SKM-1 (cell line): ENCODE data around the gene EIF2B5.
"Not testable (repeated sequence)": the region's sequence is repeated elsewhere in the genome, so short reads cannot be mapped to it uniquely, and the experiment has no call there.

Experiments used
- DNase-seq: peaks from one replicate; lab custom pipeline; 2025; ENCODE audit not compliant: unreplicated experiment; lab: John Stamatoyannopoulos, UW

EIF2B5 gene

DNA sequence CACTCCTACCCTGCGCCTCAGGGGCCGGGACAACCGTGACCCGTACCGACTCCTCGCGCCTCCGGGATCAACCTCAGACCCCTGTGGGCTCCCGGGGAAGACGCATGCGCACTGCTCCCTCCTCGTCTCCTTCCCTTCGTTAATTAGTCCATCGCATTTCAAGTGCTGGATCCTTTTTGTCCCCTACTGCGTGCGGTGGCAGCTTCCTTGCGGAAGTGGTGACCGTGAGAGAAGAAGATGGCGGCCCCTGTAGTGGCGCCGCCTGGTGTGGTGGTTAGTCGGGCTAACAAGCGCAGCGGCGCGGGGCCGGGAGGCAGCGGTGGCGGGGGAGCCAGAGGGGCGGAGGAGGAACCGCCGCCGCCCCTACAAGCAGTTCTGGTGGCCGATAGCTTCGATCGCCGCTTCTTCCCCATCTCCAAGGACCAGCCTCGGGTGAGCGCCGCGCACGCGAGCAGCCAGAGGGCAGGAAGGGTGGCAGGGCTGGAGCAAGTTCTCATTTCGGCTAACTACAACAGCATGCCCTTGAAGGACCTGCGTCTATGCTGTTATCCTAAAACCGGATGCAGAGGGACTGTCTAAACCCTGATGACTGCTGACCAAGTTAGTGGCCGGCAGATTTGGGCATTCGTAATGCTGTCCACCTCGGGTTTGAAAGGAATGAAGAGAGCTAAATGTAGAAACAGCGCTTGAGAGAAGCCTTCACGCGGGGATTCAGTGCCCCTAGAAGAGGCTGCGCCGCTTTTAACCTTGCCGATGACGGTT lies at the start of gene EIF2B5:
TSS of gene EIF2B5 (plus strand) at position 210 of the 762 bp plus-strand sequence. CDS start at position 238, 28 bp downstream.
- peak; percentile 87 for DNase-seq

DNA sequence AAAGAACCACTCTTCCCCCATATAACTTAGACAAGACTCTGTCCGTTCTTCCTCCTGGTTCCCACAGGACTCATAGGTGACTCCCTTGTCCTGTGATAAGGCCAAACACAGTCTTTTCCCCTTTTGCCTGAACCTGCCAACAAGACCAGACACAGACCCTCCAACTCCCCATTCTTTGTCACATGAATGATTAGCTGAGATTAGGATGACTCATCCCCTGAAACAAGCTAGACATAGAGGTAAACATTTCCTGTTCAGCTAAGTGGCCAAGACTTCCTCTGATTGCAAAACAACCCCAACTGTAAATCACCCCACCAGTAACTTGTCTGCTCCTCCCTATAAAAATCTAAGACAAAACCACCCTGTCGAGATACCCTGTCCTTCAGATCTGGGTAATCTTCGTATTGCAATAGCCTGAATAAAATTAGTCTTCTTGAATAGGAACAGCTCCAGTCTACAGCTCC lies 49.7 kb upstream of the EIF2B5 start:
- no peak for DNase-seq

DNA sequence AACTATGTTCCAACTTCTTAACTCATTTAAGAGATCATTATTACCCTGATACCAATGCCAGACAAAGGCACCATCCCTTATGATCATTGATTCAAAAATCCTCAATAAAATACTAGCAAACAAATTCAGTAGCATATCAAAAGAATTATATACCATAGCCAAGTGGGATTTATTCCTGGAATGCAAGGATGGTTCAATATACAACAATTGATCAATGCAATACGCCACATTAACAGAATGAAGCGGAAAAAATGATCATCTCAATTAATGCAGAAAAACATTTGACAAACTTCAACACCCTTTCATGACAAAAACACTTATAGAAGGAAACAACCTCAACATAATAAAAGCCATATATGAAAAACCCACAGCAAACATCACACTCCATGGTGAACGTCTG lies 43.0 kb upstream of the EIF2B5 start:
- no peak for DNase-seq

DNA sequence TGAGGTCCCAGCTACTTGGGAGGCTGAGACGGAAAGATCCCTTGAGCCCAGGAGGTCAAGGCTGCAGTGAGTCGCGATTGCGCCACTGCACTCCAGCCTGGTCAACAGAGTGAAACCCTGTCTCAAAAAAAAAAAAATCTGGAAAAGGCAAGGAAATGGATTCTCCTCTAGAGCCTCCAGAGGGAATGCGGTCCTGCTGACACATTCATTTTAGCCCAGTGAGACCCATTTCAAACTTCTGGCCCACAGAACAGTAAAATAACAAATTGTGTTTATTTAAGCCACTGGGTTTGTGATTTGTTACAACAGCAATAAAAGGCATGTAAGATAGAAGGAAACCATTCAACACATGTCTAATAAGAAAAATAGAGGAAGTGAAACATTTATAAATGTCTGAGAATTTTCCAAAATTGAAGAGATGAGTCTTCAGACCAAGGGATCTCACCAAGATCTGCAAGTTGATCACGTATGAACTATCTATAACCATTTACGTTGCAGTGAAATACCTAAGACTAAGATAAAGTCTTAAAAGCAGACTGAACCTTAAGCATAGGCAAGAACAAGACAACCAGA lies 38.3 kb upstream of the EIF2B5 start, which contains the start of gene HTR3E:
TSS of gene HTR3E (plus strand) at position 254 of the 573 bp plus-strand sequence. CDS start 466 bp downstream, outside the sequence.
- no peak for DNase-seq

DNA sequence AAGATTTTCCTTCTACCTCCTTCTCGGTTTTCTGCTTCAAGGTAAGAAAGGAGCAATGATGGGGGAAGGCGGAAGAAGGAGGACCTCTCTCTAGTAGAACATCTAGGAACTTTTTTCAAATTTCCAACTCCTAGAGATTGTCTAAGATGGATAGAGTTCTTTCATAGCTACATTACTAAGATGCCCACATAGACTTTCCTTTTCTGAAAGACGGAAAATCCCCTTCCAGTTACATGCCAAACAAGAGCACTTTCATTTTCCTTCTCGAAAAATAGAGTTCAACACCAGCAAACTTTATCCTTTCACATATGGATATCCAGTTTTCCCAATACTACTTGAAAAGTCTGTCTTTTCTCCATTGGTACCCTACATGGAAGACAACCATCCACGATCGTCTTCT lies 37.6 kb upstream of the EIF2B5 start:
- no peak for DNase-seq

DNA sequence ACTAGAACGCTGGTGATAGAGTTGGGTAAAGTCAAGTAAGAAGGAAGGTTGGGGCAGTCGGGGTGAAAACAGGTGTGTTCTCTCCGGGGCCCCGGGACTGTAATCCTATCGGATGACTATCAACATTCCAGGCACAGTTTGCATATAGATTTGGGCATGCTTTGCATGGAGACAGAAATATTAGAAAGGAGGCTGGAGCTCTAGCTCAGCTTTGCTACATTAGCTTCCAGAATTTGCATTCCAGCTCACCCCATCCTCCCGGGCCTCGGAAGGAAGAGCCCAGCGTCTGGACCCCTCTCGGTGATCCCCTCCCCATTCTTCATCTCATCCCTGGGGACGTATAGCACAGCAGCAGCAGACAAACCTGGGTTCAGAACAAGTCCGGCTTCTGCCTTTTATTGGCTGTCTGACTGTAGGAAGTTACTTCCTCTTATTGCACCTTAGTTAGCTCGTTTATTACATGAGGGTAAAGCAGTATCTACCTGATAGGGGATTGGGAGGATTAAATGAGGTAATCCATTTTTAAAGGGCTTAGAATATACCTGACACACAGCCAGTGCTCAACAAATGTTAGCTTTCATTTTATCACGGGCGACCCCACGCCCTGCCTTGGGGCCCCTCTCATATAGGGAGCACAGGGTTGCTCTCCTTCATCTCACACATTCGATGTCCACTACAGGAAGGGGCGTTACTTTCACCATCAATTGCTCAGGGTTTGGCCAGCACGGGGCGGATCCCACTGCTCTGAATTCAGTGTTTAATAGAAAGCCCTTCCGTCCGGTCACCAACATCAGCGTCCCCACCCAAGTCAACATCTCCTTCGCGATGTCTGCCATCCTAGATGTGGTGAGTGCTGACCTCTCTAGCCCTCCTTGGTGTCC lies 35.1 kb upstream of the EIF2B5 start:
- no peak for DNase-seq

DNA sequence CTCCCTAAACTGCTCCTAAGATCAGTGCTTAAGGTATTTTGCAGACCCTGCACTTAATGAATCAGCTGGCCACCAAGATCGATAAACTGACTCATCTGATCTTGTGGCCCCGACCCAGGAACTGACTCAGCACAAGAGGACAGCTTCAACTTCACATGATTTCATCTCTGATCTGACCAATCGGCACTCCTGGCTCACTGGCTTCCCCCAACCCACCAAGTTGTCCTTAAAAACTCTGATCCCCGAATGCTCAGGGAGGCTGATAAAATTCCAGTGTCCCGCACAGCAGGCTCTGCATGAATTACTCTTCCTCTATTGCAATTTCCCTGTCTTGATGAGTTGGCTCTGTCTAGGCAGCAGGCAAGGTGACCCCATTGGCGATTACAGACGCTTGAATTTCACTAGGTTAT lies 24.8 kb upstream of the EIF2B5 start:
- no peak for DNase-seq

DNA sequence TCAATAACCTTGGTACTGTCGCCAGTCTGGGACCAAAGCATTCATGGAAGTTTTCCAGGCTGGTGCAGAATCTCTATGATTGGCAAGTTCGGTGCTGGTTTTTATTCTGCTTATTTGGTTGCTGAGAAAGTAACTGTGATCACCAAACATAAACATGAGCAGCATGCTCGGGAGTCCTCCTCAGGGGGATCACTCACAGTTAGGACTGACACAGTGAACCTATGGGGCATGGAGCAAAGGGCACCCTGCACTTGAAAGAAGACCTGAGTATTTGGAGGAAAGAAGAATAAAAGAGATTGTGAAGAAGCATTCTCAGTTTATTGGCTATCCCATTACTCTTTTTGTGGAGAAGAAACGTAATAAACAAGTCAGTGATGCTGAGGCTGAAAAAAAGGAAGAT lies 19.1 kb upstream of the EIF2B5 start:
- no peak for DNase-seq

DNA sequence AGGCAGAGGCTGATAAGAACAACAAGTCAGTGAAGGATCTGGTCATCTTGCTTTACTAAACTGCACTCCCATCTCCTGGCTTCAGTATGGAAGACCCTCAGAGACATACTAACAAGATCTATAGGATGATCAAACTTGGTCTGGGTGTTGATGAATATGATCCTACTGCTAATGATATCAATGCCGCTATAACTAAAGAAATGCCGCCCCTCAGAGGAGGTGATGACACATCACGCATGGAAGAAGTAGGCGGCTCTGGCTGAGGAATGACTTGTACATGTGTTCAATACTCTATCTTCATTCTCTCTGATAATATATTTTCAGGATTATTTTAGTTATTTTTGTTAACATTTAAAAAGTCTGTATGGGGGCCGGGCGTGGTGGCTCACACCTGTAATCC lies 17.5 kb upstream of the EIF2B5 start:
- DNase-seq = no peak

DNA sequence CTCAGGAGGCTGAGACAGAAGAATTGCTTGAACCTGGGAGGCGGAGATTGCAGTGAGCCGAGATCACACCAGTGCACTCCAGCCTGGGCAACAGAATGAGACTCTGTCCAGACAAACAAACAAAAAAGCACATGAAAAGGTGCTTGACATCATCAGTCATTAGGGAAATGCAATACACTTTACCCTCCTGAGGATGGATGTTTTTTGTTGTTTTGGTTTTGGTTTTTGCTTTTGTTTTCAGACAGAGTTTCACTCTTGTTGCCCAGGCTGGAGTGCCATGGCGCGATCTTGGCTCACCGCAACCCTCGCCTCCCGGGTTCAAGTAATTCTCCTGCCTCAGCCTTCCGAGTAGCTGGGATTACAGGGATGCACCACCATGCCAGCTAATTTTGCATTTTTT lies 14.1 kb upstream of the EIF2B5 start:
- DNase-seq = not testable (repeated sequence)

DNA sequence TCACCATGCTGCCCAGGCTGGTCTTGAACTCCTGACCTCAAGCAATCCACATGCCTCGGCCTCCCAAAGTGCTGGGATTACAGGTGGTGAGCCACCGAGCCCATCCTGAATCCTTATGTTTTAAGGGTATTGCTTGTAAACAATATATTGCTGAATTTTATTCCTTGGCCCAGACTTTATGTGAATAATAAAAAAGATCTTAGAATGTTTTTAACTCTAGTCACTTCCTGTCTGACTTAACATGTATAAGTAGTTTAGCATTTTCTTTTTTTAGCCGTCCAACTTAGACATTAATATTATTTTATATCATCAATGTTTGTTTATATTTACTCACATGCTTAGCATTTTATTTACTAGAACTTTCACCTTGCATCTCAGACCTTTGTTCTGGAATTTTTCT lies 9.2 kb upstream of the EIF2B5 start:
- DNase-seq = no peak

DNA sequence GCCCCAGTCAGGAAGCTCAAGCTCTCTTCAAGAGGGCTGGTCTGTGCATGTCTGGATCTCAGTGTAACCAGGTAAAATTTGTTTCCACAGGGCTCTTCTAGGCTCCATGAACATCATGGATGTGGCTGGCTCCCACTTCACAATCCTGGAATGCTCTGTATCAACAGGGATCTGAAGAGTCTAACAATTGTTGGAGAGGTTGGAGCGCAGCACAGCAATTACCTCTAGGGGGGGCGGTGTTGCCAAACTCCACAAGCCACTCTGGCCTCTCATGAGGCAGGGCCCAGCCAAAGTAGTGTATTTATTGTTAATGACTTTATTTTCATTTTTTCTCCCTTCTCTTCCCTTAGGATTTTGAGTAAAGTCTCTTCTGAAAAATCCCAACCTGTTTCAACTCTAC lies 6.1 kb upstream of the EIF2B5 start:
- no peak for DNase-seq

DNA sequence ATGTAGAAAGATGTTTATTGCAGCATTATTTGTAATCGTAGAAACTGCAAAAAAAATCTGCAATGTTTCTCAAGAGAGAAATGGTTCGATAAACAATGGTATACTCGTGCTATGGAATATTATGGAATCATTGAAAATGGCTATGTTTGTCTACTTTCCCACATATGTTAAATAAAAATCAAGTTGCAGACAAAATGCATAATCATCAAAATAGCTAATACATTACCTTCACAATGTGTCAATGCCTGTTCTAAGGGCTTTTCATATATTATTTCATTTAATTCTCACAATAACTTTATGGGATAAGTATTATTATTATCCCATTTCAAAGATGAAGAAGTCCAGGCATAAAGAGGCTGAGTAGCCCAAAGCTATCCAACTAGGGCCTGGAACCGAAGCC lies 2.2 kb upstream of the EIF2B5 start:
- no peak for DNase-seq

DNA sequence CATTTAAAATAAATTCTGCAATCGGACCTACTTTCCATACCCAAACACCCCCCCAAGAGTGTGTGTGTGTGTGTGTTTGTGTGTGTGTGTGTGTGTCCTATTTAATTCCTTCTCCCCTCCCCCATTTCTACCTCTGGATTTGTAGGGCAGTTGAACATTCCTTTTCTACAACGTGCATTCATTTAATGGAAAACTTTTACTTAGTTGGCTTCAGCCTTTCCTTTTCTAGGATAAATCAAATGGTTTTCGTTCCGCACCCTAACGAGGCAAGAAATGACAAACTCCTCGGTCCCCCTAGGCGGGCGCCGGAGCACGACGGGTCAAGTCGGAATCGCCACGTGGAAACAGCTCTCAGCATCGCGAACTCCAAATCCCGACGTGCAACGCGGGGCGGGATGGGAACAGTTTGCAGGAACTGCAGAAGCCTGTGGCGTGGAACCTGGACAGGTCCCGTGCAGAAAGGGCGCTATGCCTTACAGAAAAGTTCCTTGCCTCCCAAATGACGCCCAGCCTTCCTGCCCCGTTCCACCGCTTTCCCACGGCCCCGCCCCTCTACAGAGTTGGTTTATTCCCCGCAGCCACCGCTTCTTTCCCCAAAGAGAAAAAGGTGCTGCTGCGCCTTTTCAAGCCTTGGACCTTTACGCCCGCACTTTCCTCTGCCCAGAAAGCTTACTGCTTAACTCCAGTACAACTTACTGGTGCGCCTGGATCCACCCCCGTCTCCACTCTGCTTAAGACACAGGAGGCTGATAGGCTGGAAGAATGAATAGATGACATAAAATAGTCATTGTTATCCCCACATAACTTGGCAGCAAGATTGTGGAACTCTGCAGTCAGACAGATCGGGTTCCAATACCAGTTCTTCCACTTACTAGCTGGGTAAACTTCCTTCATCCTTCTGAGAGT lies 1.1 kb upstream of the EIF2B5 start:
- peak; percentile 74 for DNase-seq

DNA sequence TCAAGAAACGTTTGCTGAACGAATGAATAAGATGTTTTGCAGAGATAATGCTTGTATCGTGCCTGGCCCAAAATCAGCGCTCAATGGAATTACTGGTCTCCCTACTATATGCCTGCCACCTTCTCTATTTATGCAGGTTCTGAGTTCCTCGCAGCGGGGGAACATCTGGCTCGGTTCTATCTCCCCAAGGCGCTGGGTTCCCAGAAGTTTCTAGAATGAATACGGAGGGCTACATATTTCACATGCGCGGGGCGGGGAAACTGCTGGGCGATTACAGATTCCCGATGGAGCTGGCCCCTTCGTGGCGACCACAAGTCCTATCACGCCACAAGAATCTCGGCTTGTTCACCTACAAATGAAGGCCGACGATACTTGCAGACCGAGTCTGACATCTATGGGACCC lies 411 bp upstream of the EIF2B5 start:
- no peak for DNase-seq

DNA sequence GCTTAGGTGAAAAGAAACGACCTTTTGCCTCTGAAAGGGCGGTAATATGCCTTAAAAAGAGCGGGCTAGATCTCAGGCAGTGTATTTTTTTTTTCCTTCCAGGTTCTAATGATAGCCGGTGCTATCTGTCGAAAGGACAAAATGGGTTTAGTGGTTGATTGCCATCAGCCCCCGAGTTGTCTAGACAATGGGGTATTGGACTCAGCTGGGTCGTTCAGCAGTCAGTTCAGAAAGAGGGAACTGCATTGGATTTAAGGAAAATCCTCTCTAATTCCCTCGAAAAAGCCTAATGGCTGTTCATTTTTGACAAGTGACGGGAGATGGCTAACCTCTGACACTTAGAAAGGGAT lies 728 bp downstream of the EIF2B5 start:
- no peak for DNase-seq

DNA sequence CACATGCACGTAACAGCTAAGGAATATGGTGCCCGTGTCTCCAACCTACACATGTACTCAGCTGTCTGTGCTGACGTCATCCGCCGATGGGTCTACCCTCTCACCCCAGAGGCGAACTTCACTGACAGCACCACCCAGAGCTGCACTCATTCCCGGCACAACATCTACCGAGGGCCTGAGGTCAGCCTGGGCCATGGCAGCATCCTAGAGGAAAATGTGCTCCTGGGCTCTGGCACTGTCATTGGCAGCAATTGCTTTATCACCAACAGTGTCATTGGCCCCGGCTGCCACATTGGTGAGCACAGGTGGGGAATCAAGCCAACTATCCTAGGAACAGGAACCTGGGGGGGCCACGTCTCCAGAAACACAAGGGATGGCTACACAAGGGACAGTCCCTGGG lies 5.3 kb downstream of the EIF2B5 start:
- DNase-seq = no peak

DNA sequence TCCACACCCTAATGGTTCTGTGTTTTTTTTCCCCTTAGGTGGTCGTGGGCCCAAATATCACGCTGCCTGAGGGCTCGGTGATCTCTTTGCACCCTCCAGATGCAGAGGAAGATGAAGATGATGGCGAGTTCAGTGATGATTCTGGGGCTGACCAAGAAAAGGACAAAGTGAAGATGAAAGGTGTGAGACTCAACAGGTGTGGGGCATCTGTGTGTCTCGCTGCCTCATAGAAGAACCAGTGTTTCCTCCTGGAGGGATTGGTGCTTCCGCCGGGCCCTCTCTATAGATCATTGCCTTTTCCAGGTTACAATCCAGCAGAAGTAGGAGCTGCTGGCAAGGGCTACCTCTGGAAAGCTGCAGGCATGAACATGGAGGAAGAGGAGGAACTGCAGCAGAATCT lies 7.0 kb downstream of the EIF2B5 start:
- no peak for DNase-seq

DNA sequence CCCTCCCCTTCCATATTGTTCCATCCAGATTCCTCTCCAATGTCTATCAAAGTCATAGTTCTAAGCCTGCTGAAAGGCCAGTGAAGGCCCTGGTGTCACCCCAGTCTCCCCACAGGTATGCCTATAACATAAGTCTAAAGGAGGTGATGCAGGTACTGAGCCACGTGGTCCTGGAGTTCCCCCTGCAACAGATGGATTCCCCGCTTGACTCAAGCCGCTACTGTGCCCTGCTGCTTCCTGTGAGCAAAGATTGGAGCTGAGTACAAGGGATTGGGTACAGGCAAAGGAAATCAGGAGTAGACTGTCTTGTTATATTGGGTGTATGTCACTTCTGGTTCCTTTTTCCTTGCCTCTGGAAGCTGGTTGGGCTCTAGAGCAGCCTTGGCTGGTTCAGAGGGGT lies 8.2 kb downstream of the EIF2B5 start:
- DNase-seq = no peak

DNA sequence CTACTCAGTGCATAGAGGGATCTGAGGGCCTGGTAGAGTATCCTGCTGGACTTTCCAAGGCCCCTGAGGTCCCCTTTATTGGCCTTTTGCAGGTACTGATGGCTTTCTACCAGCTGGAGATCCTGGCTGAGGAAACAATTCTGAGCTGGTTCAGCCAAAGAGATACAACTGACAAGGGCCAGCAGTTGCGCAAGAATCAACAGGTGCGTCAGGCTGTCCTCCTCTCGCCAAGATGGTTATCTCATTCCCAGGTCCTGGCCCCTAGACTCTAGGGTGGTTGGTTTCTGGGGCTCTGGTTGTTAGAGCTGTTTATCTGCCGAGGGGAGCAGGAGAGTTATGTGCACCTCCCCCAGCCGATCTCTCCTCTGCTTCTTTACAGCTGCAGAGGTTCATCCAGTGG lies 9.3 kb downstream of the EIF2B5 start:
- DNase-seq = no peak

DNA sequence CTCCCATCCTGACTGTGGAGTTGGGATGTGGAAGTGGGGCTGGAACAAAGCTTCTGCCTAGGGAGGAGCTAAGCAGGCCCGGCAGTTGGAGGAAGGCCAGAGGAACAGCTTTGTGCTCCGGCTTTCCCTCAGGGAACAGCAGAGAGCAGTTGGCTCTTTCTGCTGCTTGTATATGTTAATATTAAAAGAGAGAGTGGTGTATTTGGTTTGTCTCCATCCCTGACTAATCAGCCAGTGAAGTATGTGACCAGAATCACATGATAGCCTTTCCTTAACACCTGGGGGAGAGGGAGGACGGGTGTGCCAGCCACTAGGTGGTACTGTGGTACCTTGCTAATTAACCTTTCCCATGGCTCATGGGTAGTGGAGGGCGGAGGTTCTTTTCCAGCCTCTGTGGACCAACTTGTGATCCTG lies 10.0 kb downstream of the EIF2B5 start:
- DNase-seq = no peak
